HEK293 (cell line): ENCODE data around the gene KIAA1671.

Source experiments
- HOXA7 ChIP-seq: sonication (generic); formaldehyde crosslinking; IDR thresholded peaks from 2 replicates; pipeline ENCODE4 v1.8.1; 2022; ENCODE audit warnings: missing genetic modification reagents, borderline replicate concordance
- MZF1 ChIP-seq: fragments of 450-650 bp; formaldehyde crosslinking; IDR thresholded peaks from 2 replicates; pipeline ENCODE4 v1.5.1; 2017; ENCODE audit warnings: missing biosample characterization, missing genetic modification characterization, borderline replicate concordance
- PRDM10 ChIP-seq: fragments of 450-650 bp; formaldehyde crosslinking; IDR thresholded peaks from 2 replicates; pipeline ENCODE4 v1.5.1; 2016; ENCODE audit warnings: missing biosample characterization, missing genetic modification characterization
- REST ChIP-seq: fragments of 450-650 bp; formaldehyde crosslinking; IDR thresholded peaks from 2 replicates; pipeline ENCODE4 v1.5.1; 2016; ENCODE audit warnings: missing biosample characterization, missing genetic modification characterization
- SETDB1 ChIP-seq: IDR thresholded peaks from one replicate; pipeline ENCODE4 v1.6.1; 2017; ENCODE audit warnings: mild to moderate bottlenecking, low read length, moderate library complexity, mixed read lengths; ENCODE audit not compliant: insufficient read length
- ZBTB7A ChIP-seq: fragments of 450-650 bp; formaldehyde crosslinking; IDR thresholded peaks from 2 replicates; pipeline ENCODE4 v1.5.1; 2016; ENCODE audit warnings: low read depth, missing biosample characterization, missing genetic modification characterization
- ZNF549 ChIP-seq: fragments of 450-650 bp; IDR thresholded peaks from 2 replicates; pipeline ENCODE4 v1.5.1; 2018; ENCODE audit warnings: missing biosample characterization, missing genetic modification characterization, mild to moderate bottlenecking, inconsistent platforms, moderate library complexity
- ZNF623 ChIP-seq: fragments of 450-650 bp; formaldehyde crosslinking; IDR thresholded peaks from 2 replicates; pipeline ENCODE4 v1.5.1; 2016; ENCODE audit warnings: missing biosample characterization, missing genetic modification characterization

DNA sequence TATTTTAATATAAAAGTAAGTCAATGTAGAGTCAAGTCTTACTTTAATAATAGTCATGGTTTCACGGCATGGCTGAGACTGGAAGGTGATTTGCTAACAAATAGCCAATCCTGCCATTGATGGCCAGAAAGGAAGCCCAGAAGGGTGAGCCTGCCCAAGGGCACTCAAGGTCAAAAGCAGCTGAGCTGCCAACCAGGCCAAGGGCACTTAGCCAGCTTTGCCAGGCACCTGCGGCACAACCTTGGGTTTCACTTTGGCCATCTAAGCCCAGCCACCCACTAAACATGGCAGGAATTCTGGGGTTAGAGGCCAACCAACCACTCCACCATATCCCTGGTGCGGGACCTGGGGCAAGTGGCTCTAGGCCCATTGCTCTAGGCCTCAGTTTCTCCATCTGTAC lies 10.2 kb upstream of the KIAA1671 start:
- TF ChIP-seq ZNF623 (tag by site-specific recombination): no peak
- TF ChIP-seq ZBTB7A (tag by site-specific recombination): no peak
- no peak for TF ChIP-seq SETDB1
- no peak for TF ChIP-seq REST (tag by site-specific recombination)
- TF ChIP-seq PRDM10 (tag by site-specific recombination): no peak
- TF ChIP-seq HOXA7: no peak
- TF ChIP-seq ZNF549 (tag by site-specific recombination): no peak
- TF ChIP-seq MZF1 (tag by site-specific recombination): no peak
